Measurements from ENCODE around the gene FAM24B.
"Not testable (repeated sequence)": the region's sequence is repeated elsewhere in the genome, so short reads cannot be mapped to it uniquely, and the experiment has no call there.

The FAM24B gene

DNA sequence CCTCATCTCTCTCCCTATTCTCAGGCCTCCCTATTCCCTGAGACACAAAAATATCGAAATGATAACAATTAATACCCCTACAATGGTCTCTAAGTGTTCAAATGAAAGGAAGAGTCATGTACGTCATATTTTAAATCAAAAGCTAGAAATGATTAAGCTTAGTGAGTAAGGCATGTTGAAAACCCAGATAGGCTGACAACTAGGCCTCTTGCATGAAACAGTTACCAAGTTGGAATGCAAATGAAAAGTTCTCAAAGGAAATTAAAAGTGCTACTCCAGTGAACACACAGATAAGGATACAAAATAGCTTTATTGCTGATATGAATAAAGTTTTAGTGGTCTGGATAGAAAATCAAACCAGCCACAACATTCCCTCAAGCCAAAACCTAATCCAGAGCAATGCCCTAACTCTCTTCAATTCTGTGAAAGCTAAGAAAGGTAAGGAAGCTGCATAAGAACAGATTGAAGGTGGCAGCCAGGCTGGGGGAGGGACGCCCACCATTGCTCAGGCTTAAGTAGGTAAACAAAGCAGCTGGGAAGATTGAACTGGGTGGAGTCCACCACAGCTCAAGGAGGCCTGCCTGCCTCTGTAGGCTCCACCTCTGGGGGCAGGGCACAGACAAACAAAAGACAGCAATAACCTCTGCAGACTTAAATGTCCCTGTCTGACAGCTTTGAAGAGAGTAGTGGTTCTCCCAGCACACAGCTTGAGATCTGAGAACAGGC, 12.5 kb downstream of the FAM24B start:
- Mint-ChIP-seq H3K4me3 (peak overlapping the region; percentile 30), H3K36me3 (peaks cover 24% of the 10 kb centered on the region), H3K4me1 (peaks cover 54% of the 10 kb centered on the region)
- H3K9me3 Mint-ChIP-seq, H3K27me3 Mint-ChIP-seq, H3K27ac Mint-ChIP-seq: not testable (repeated sequence)

DNA sequence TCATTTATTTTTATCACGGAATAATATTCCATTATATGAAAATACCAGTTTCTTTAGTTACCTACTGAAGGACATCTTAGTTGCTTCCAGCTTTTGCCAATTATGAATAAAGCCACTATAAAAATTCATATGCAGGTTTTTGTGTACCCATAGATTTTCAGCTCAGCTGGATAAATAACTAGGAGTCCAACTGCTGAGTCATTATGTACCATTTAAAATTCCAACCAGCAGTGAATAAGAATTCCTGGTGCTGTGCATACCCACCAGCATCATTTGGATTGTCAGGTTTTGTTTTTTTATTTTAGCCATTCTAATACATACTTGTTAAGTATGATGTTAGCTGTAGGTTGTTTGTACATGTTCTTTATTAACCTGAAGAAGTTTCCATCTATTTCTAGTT, 14.5 kb downstream of the FAM24B start:
- Mint-ChIP-seq H3K4me3 (no peak overlapping the region), H3K36me3 (peaks cover 18% of the 10 kb centered on the region), H3K27ac (no peak overlapping the region), H3K4me1 (peaks cover 46% of the 10 kb centered on the region), H3K27me3 (no peaks in the 10 kb centered on the region), H3K9me3 (no peaks in the 10 kb centered on the region)

GRCh38 chr10:122864194-122864592, 15.2 kb downstream of the FAM24B start:
- Mint-ChIP-seq H3K36me3 (peaks cover 13% of the 10 kb centered on the region), H3K27me3 (no peaks in the 10 kb centered on the region), H3K9me3 (no peaks in the 10 kb centered on the region), H3K27ac (no peak overlapping the region), H3K4me1 (peaks cover 39% of the 10 kb centered on the region), H3K4me3 (no peak overlapping the region)

- Mint-ChIP-seq H3K9me3 (no peaks in the 10 kb centered on the region), H3K27me3 (no peaks in the 10 kb centered on the region), H3K36me3 (peaks cover 16% of the 10 kb centered on the region)
Observed at GRCh38 chr10:122863216-122864193, 15.9 kb downstream of the FAM24B start.

DNA sequence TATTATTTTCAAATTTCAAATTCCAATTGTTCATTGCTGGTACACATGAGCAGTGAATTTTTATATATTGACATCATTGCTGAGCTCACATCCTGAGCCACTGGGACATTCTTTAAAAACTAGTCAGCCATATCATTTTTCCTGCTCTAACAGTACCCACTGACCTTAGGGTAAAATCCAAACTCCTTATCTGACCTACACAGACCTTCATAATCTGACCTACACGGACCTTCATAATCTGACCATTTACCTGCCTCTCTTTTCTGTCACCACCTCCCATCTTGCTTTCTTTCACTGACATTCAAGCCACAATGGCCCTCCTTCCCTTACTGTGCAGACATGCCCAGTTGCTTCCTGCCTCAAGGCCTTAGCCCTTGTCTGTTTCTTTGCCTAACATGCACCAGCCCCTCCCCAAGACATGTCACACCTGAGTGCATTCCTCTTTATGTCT, 17.6 kb downstream of the FAM24B start:
- Mint-ChIP-seq H3K36me3 (peaks cover 14% of the 10 kb centered on the region), H3K27ac (no peak overlapping the region), H3K27me3 (no peaks in the 10 kb centered on the region), H3K4me3 (no peak overlapping the region), H3K4me1 (peaks cover 19% of the 10 kb centered on the region), H3K9me3 (no peaks in the 10 kb centered on the region)

More at GRCh38 chr10:122863216-122864193, 15.9 kb downstream of the FAM24B start:
- no peak overlapping the region for H3K27ac Mint-ChIP-seq
- H3K4me1 Mint-ChIP-seq = peaks cover 34% of the 10 kb centered on the region
- no peak overlapping the region for H3K4me3 Mint-ChIP-seq

GRCh38 chr10:122859527-122859926, 19.9 kb downstream of the FAM24B start:
- H3K4me3 Mint-ChIP-seq = no peak overlapping the region
- no peak overlapping the region for H3K27ac Mint-ChIP-seq
- peaks cover 12% of the 10 kb centered on the region for H3K4me1 Mint-ChIP-seq
- peaks cover 16% of the 10 kb centered on the region for H3K36me3 Mint-ChIP-seq
- H3K9me3 Mint-ChIP-seq = no peaks in the 10 kb centered on the region
- no peaks in the 10 kb centered on the region for H3K27me3 Mint-ChIP-seq

DNA sequence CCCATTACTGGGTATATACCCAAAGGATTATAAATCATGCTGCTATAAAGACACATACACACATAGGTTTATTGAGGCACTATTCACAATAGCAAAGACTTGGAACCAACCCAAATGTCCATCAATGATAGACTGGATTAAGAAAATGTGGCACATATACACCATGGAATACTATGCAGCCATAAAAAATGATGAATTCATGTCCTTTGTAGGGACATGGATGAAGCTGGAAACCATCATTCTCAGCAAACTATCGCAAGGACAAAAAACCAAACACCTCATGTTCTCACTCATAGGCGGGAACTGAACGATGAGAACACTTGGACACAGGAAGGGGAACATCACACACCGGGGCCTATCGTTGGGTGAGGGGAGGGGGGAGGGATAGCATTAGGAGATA, 21.3 kb downstream of the FAM24B start:
- not testable (repeated sequence) for H3K9me3 Mint-ChIP-seq, H3K27ac Mint-ChIP-seq, H3K27me3 Mint-ChIP-seq, H3K4me3 Mint-ChIP-seq
- peaks cover 15% of the 10 kb centered on the region for H3K4me1 Mint-ChIP-seq
- H3K36me3 Mint-ChIP-seq = peaks cover 16% of the 10 kb centered on the region

GRCh38 chr10:122856902-122857301, 22.5 kb downstream of the FAM24B start:
- Mint-ChIP-seq H3K36me3 (peaks cover 23% of the 10 kb centered on the region), H3K4me3 (no peak overlapping the region), H3K9me3 (no peaks in the 10 kb centered on the region), H3K4me1 (peaks cover 12% of the 10 kb centered on the region), H3K27me3 (no peaks in the 10 kb centered on the region), H3K27ac (no peak overlapping the region)

- Mint-ChIP-seq H3K4me1 (peaks cover 12% of the 10 kb centered on the region), H3K36me3 (peaks cover 26% of the 10 kb centered on the region), H3K9me3 (no peaks in the 10 kb centered on the region), H3K4me3 (no peak overlapping the region), H3K27me3 (no peaks in the 10 kb centered on the region), H3K27ac (no peak overlapping the region)
Observed at GRCh38 chr10:122855745-122856144, 23.6 kb downstream of the FAM24B start.

DNA sequence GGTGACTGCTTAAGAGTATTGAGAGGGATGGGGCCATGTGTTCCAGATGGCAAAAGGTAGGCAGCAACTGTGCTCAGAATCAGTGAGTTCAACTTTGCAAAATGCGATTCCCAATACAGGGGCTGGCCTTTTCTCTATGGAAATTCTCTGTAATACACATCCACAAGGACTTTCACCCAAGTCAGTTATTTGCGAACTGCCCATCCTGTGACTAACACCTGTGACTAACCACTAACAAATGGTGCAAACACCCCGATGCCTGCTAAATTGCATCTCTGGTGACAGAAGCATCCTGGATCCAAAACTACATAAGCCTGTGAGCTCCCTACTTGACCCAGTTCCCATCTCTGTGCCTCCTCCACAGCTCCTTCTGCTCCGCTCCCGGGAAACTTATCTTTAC, 24.7 kb downstream of the FAM24B start:
- H3K36me3 Mint-ChIP-seq = peaks cover 32% of the 10 kb centered on the region

DNA sequence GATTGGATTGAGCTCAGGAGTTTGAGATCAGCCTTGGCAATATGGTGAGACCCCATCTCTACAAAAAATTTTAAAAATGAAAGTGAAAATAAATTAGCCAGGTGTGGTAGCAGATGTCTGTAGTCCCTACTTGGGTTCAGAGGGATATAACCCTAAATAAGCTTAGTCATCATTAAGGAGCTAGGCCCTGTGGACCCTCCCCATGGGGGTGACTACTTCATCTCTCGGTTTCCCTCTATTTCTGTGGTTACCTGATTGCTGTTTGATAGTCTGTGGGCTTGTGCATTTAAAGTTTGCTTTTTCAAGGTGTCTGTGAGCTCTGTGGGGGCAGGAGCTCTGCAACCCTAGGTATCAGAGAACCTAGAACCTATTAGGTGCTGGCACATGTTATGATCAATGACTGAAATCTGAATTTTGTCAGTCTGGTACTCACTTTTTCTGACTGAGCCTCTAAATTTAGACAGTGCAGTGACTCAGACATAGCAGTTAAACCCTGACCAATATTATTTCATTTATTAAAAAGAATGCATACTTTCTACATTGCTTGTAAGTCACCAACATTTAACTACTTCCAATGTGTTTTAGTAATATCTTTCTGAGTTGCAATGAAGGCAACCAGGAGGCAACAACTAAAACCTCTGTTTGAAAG, 25.6 kb downstream of the FAM24B start:
- Mint-ChIP-seq H3K4me3 (no peak overlapping the region), H3K9me3 (no peaks in the 10 kb centered on the region), H3K4me1 (peaks cover 12% of the 10 kb centered on the region), H3K27ac (no peak overlapping the region), H3K27me3 (no peaks in the 10 kb centered on the region), H3K36me3 (peaks cover 30% of the 10 kb centered on the region)

More for the DNA sequence above, 24.7 kb downstream of the FAM24B start:
- Mint-ChIP-seq H3K4me1 (peaks cover 12% of the 10 kb centered on the region), H3K9me3 (no peaks in the 10 kb centered on the region), H3K27ac (no peak overlapping the region), H3K27me3 (no peaks in the 10 kb centered on the region), H3K4me3 (no peak overlapping the region)

DNA sequence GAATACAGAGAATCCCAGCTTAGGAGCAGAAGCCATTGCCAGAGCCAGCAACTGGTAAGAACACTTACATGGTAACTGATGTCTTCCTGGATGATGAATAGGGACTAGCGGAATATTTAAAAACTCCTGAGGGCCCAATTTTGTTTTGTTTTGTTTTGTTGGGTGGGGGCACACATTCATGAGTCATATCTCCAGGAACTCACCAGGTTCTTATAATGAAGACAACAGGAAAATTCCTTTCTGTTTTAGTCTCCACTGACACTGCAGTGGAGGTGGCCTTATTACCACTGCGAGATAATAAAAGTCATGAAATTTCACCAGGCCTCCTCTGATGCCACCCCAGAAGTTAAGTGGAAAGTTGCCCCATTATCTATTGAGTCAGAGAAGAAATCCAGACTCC, 27.1 kb downstream of the FAM24B start:
- H3K27me3 Mint-ChIP-seq = no peaks in the 10 kb centered on the region
- H3K4me3 Mint-ChIP-seq = no peak overlapping the region
- peaks cover 12% of the 10 kb centered on the region for H3K4me1 Mint-ChIP-seq
- no peak overlapping the region for H3K27ac Mint-ChIP-seq
- H3K9me3 Mint-ChIP-seq = no peaks in the 10 kb centered on the region
- peaks cover 28% of the 10 kb centered on the region for H3K36me3 Mint-ChIP-seq

GRCh38 chr10:122850705-122851640, 28.4 kb downstream of the FAM24B start:
- Mint-ChIP-seq H3K27me3 (no peaks in the 10 kb centered on the region), H3K27ac (no peak overlapping the region), H3K36me3 (peaks cover 32% of the 10 kb centered on the region), H3K4me3 (no peak overlapping the region), H3K4me1 (peaks cover 12% of the 10 kb centered on the region), H3K9me3 (no peaks in the 10 kb centered on the region)

GRCh38 chr10:122849900-122850605, 29.3 kb downstream of the FAM24B start:
- Mint-ChIP-seq H3K4me3 (no peak overlapping the region), H3K9me3 (no peaks in the 10 kb centered on the region), H3K27me3 (no peaks in the 10 kb centered on the region), H3K4me1 (peaks cover 7% of the 10 kb centered on the region), H3K36me3 (peaks cover 32% of the 10 kb centered on the region), H3K27ac (no peak overlapping the region)
